AG10803 (cell line): Measurements from ENCODE around the gene SRP68.

Experiments
- DNase-seq: peaks from one replicate; pipeline ENCODE4 v3.0.0; 2010; ENCODE audit warnings: low read depth
- H3K4me3 ChIP-seq: 2 replicates; pipeline ENCODE4 v1.5.1; 2011; ENCODE audit warnings: mild to moderate bottlenecking, low read length, control low read depth
- TF ChIP-seq, protein P1 (sequence below): conservative IDR thresholded peaks from 2 replicates; pipeline ENCODE4 v1.5.1; 2011; ENCODE audit warnings: mild to moderate bottlenecking, low read length, control low read depth, inconsistent platforms

Gene SRP68

DNA sequence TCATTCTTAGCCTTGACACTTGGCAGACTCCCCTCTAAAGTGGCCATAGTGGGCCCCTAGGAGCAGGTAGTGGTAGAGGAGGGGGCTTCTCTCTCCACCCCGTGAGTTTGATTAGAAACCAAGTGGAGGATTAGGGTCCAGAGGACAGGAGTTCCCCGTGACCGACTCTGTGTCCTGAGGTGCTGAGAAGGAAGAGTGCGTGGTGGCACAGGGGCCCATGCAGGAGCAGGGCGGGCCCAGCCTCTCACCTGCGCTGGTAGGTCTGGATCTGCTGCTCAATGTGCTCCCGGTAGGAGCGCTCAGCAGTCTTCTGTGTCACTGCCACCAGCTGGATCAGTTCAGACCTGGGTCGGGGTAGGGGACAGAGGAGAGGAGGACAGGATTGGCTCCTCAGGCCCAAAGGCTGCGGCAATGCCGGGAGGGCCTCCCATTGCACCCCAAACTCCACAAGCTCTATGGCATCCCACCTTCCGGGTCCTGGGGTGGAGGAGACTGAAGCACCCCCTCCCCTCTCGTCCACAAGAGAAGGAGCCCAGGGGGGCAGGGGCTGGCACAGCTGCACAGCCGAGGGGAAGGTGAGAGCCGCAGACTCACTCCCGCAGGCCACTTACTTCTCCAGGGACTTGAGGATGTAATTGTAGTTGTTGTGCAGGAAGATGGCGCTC, 12.9 kb upstream of the SRP68 start:
- TF ChIP-seq, protein P1, sequence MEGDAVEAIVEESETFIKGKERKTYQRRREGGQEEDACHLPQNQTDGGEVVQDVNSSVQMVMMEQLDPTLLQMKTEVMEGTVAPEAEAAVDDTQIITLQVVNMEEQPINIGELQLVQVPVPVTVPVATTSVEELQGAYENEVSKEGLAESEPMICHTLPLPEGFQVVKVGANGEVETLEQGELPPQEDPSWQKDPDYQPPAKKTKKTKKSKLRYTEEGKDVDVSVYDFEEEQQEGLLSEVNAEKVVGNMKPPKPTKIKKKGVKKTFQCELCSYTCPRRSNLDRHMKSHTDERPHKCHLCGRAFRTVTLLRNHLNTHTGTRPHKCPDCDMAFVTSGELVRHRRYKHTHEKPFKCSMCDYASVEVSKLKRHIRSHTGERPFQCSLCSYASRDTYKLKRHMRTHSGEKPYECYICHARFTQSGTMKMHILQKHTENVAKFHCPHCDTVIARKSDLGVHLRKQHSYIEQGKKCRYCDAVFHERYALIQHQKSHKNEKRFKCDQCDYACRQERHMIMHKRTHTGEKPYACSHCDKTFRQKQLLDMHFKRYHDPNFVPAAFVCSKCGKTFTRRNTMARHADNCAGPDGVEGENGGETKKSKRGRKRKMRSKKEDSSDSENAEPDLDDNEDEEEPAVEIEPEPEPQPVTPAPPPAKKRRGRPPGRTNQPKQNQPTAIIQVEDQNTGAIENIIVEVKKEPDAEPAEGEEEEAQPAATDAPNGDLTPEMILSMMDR, result no peak

DNA sequence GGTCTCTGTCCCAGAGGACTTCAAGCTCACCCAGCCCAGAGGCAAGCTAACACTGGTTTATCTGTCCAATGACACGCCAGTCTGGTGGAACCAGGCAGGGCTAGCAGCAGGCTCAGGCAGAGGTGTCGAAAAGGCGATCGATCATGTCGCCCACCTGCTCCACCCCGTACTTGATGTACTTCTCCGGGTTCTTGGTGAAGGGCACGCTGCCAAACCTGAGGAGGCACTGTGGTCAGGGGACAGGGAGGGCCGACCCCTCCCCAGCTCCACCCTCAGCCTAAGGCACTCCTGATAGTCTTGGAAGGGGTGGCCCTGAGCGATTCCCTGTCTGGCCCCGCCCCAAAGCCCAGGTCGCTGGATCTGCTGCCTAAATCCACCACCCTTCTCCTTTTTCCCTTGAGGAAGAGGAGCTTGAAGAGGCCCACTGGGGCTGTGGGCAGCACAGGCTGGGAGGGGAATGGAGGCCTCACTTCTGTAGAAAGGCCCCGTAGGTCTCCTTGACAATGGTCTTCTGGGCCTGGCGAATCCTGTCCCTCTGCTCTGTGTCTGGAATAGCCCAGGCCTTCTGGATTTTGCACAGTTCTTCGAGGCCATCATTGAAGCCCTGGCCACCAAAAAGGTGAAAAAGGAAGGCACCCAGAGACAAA, 11.3 kb upstream of the SRP68 start:
- DNase-seq, result no peak
- TF ChIP-seq, protein P1, result no peak
- H3K4me3 ChIP-seq, result no peak overlapping the region

More for the DNA sequence above, 12.9 kb upstream of the SRP68 start:
- H3K4me3 ChIP-seq, result no peak overlapping the region
- DNase-seq, result no peak

DNA sequence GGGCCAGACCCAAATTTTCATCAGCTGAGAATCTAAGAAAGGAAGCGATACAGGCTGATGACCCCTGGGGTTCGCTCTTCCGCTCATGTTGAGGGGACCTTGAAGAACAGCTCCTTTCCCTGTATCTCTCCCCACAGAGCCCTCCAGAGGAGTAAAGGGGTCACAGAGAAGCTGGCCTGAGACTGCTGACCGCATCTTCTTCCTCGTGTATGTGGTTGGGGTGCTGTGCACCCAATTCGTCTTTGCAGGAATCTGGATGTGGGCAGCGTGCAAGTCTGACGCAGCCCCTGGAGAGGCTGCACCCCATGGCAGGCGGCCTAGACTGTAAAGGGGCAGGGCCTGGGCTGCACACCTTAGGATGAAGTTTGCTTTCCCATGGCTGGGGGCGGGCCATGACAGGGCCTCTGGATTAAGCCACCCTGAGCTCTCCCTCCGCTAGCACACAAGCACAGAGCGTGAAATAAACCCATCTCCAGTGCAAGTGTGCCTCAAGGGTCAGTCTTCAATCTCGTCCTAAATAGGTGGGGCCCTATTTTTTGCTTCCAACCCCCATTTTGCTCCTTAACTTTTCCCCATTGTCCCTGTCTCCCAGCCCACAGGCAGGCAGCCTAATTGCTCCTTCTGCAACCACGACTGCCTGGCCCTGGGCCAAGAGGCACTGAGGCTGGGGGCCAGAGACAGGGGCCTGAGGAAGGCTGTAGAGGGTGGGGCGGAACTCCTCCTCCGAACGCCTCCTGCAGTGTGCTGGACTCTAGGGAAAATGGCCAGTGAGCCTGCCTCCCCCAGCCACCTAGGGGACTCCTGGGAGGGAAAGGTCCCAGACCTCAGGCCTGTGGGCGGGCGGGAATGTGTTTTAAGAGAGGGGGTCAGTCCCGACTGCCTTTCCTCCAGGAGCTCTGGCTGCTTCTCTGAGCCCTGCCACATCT, 10.3 kb upstream of the SRP68 start:
- TF ChIP-seq, protein P1, result no peak
- H3K4me3 ChIP-seq, result no peak overlapping the region
- DNase-seq, result no peak

DNA sequence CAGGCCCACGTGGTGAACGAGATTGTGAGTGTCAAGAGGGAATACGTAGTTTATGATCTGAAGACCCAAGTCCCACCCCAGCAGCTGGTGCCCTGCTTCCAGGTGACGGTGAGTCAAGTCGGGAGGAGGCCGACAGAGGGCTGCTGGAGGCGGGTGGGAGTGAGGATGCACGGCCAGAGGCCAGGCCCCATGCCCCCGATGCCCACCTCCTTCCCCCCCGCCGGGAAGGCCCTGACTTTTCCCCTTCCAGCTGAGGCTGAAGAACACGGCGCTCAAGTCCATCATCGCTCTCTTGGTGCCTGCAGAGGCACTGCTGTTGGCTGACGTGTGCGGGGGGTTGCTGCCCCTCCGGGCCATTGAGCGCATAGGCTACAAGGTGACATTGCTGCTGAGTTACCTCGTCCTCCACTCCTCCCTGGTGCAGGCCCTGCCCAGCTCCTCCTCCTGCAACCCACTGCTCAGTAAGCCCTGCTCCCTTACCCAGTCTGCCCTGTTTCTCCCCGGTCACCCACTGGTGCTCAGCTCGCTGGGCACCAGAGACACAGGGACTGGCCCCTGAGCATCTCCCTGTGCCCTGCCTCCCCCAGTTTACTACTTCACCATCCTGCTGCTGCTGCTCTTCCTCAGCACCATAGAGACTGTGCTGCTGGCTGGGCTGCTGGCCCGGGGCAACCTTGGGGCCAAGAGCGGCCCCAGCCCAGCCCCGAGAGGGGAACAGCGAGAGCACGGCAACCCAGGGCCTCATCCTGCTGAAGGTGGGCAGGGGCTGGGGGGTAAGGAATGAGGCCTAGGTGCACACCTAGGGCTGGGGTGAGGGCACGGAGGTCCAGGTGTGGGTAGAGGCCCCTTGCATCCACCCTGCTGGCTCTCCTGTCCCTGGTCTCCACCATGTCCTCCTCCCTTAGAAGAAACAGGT, 9.2 kb upstream of the SRP68 start:
- TF ChIP-seq, protein P1, result no peak
- DNase-seq, result no peak
- no peak overlapping the region for H3K4me3 ChIP-seq

DNA sequence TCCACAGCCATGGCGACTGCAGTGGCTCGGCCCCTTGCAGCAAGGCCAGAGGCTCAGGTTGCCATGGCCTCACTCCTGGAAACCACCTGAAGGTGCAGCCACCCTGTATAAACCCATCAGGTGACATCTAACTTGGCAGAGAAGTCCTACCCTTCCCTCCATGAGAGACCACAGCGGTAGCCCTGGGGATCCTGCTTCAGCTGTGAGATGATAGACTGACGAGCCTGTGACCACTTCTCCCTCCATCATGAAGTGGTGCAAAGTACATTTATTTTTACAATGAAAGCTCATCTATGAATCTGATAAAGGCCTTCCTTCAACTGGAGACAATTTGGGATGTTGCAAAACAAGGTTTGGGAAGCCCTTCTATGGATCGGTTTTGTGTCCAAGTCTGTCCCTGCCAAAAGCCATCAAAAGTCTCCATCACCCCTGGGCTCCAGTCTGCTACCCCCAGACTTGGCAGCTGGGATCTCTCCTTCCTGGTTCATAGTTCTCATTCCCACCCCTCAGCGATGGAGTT, 8.5 kb upstream of the SRP68 start:
- no peak overlapping the region for H3K4me3 ChIP-seq
- DNase-seq, result no peak
- TF ChIP-seq, protein P1, result no peak
